HK-2 (cell line): Measurements from ENCODE around the gene SYK.

Source experiments
- DNase-seq: peaks from one replicate; pipeline ENCODE4 v3.0.0-alpha.2; 2018; ENCODE audit not compliant: unreplicated experiment

SYK gene

GRCh38 chr9:90906316-90907055, 104.9 kb downstream of the SYK start:
- no peak for DNase-seq

GRCh38 chr9:90907056-90907445, 105.4 kb downstream of the SYK start:
- no peak for DNase-seq

- no peak for DNase-seq
These were observed 106.2 kb downstream of the SYK start for GRCh38 chr9:90907790-90908189.

- no peak for DNase-seq
These were observed 107.6 kb downstream of the SYK start for GRCh38 chr9:90909225-90909624.

GRCh38 chr9:90909747-90910283, 108.2 kb downstream of the SYK start:
- DNase-seq: no peak

- DNase-seq: no peak
These were observed 112.6 kb downstream of the SYK start for GRCh38 chr9:90914196-90914595.

- peak; percentile 79 for DNase-seq
These were observed 113.4 kb downstream of the SYK start for GRCh38 chr9:90914868-90915483.

GRCh38 chr9:90915693-90916092, 114.1 kb downstream of the SYK start:
- DNase-seq: peak; percentile 33

GRCh38 chr9:90916147-90916734, 114.6 kb downstream of the SYK start:
- DNase-seq: peak; percentile 8

GRCh38 chr9:90919883-90920282, 118.3 kb downstream of the SYK start:
- DNase-seq: no peak

- DNase-seq: no peak
These were observed 119.5 kb downstream of the SYK start for GRCh38 chr9:90921104-90921503.

- DNase-seq: no peak
These were observed 120.3 kb downstream of the SYK start for GRCh38 chr9:90921969-90922368.

- peak; percentile 53 for DNase-seq
These were observed 124.1 kb downstream of the SYK start for GRCh38 chr9:90925581-90926257.

GRCh38 chr9:90926936-90927335, 125.3 kb downstream of the SYK start:
- DNase-seq: no peak

GRCh38 chr9:90927496-90927895, 125.9 kb downstream of the SYK start:
- DNase-seq: no peak

- no peak for DNase-seq
These were observed 128.0 kb downstream of the SYK start for GRCh38 chr9:90929626-90930025.

GRCh38 chr9:90933468-90933867, 131.8 kb downstream of the SYK start:
- no peak for DNase-seq

- DNase-seq: no peak
These were observed 137.7 kb downstream of the SYK start for GRCh38 chr9:90939351-90939750.

- DNase-seq: no peak
These were observed 138.7 kb downstream of the SYK start for GRCh38 chr9:90940280-90940679.

- no peak for DNase-seq
These were observed 140.0 kb downstream of the SYK start for GRCh38 chr9:90941661-90942060.

- no peak for DNase-seq
These were observed 140.9 kb downstream of the SYK start for GRCh38 chr9:90942555-90942954.

- no peak for DNase-seq
These were observed 141.7 kb downstream of the SYK start for GRCh38 chr9:90943341-90943740.
